Keratinocyte (primary cell): ENCODE data around the gene AHNAK. TPM values are rescaled to one million over a fixed set of nuclear protein-coding genes. Genes with fewer than 3 reads are reported as not detected.

Source experiments
- DNase-seq: peaks from one replicate; pipeline ENCODE4 v3.0.0-alpha.2; 2011; ENCODE audit warnings: low read depth, missing footprints, low spot score
- FAIRE-seq: peaks from 2 replicates; lab custom pipeline; 2011; peaks lifted over from hg19 to GRCh38; lab: Jason Lieb, UNC
- H2AFZ ChIP-seq: 2 replicates; pipeline ENCODE4 v1.6.0; 2012; ENCODE audit warnings: low read length, control low read depth, inconsistent platforms; ENCODE audit not compliant: control insufficient read depth
- H3K27ac ChIP-seq: 2 replicates; pipeline ENCODE4 v1.5.1; 2011; ENCODE audit warnings: low read length; ENCODE audit not compliant: control insufficient read depth, insufficient read depth
- H3K27me3 ChIP-seq: 3 replicates; pipeline ENCODE4 v1.6.0; 2011; ENCODE audit warnings: low read length; ENCODE audit not compliant: control insufficient read depth, insufficient read depth; ENCODE audit errors: extremely low read depth
- H3K36me3 ChIP-seq, 2 experiments: 2 replicates in 1 of 2; 3 replicates in 1 of 2; pipeline ENCODE4 v1.5.1; 2011; ENCODE audit warnings: low read length in 2 of 2, mild to moderate bottlenecking in 1 of 2; ENCODE audit not compliant: control insufficient read depth in 2 of 2, insufficient read depth in 2 of 2; ENCODE audit errors: extremely low read depth in 1 of 2
- H3K4me1 ChIP-seq: 3 replicates; pipeline ENCODE4 v1.5.1; 2011; ENCODE audit warnings: low read length; ENCODE audit not compliant: control insufficient read depth, insufficient read depth; ENCODE audit errors: extremely low read depth
- H3K4me2 ChIP-seq: 3 replicates; pipeline ENCODE4 v1.6.0; 2011; ENCODE audit warnings: low read depth, low read length; ENCODE audit not compliant: control insufficient read depth, insufficient read depth; ENCODE audit errors: extremely low read depth
- H3K4me3 ChIP-seq, 3 experiments: fragments of 200-600 bp in 1 of 3; sonication (generic) in 1 of 3; 2 replicates in 2 of 3; 3 replicates in 1 of 3; pipeline ENCODE4 v1.5.1; 2011 to 2016; ENCODE audit warnings: low read length in 3 of 3, mild to moderate bottlenecking in 3 of 3, control low read depth in 2 of 3, inconsistent platforms in 1 of 3, low read depth in 1 of 3, mixed read lengths in 1 of 3, mixed run types in 1 of 3, moderate library complexity in 1 of 3; ENCODE audit not compliant: control insufficient read depth in 2 of 3, insufficient read depth in 2 of 3; ENCODE audit errors: extremely low read depth in 1 of 3
- H3K79me2 ChIP-seq: 2 replicates; pipeline ENCODE4 v1.6.0; 2012; ENCODE audit warnings: low read length; ENCODE audit not compliant: control insufficient read depth, insufficient read depth
- H3K9ac ChIP-seq: 3 replicates; pipeline ENCODE4 v1.6.0; 2011; ENCODE audit warnings: low read length; ENCODE audit not compliant: control insufficient read depth, insufficient read depth; ENCODE audit errors: extremely low read depth
- H3K9me1 ChIP-seq: 3 replicates; pipeline ENCODE4 v1.6.0; 2011; ENCODE audit warnings: low read length; ENCODE audit not compliant: control insufficient read depth, insufficient read depth; ENCODE audit errors: extremely low read depth
- H3K9me3 ChIP-seq: 2 replicates; pipeline ENCODE4 v1.5.1; 2012; ENCODE audit warnings: low read depth, low read length; ENCODE audit not compliant: control insufficient read depth
- H4K20me1 ChIP-seq: 3 replicates; pipeline ENCODE4 v1.6.0; 2011; ENCODE audit warnings: low read length; ENCODE audit not compliant: control insufficient read depth, insufficient read depth; ENCODE audit errors: extremely low read depth
- EZH2 ChIP-seq: IDR thresholded peaks from one replicate; pipeline ENCODE4 v1.6.1; 2012; ENCODE audit warnings: inconsistent platforms, mild to moderate bottlenecking, low read length, moderate library complexity
- dilution Hi-C: fragments of 300-500 bp; cut with MboI; formaldehyde crosslinking; loops from one replicate; pipeline ENCODE4 v1.7.0; 2020; ENCODE audit warnings: low sequenced_read_pairs; ENCODE audit not compliant: extremely low pct_ligation_motif_present
- polyA plus RNA-seq, 5 experiments: library from polyadenylated mRNA; depleted of rRNA in 3 of 5; stranded (reverse) in 3 of 5; stranded (forward) in 1 of 5; unstranded in 1 of 5; fragments of >200 nt; gene quantifications; 1 replicate in 1 of 5; 2 replicates in 3 of 5; 3 replicates in 1 of 5; pipeline versions ENCODE4 v1.2.1 to v1.2.3, GENCODE V29; 2011 to 2012; ENCODE audit warnings: missing spikeins in 2 of 5, low read depth in 1 of 5, low replicate concordance in 1 of 5
- TF ChIP-seq, protein P1 (sequence below), 3 experiments: IDR thresholded peaks in 1 of 3; conservative IDR thresholded peaks in 1 of 3; optimal IDR thresholded peaks in 1 of 3; 2 replicates in 2 of 3; 3 replicates in 1 of 3; pipeline versions ENCODE3 to v1.5.1; 2011; ENCODE audit warnings: low read length in 3 of 3, mild to moderate bottlenecking in 3 of 3, moderate library complexity in 2 of 3, control low read depth in 1 of 3, inconsistent platforms in 1 of 3; ENCODE audit not compliant: insufficient read depth in 2 of 3; ENCODE audit errors: extremely low read depth in 1 of 3

Gene AHNAK
- polyA plus RNA-seq, 1 donor (not counting 4 experiments of a cell fraction or from before 2014, with no cell fraction given), result 220 TPM

DNA sequence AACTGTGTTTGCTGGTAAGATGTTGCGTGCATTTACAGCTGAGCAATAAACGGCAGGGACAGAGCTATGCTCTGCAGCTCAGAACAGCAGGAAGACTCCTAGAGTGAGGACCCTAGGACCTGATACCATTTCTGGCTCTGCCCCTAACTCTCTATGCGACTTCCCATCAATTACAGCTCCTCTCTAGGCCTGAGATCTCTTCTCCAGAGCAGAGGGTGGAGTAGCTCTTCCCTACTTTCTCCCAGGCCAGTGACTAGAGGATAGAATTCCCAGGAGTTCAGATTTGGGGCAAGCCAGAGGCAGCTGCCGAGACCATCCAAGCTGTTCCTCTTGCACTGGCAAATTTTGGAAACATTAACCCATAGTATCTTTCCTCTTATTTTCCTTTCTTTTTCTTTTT is 140.6 kb downstream of the AHNAK start:
- dilution Hi-C loops, result no loop called here
- no peak overlapping the region for H3K9ac ChIP-seq

DNA sequence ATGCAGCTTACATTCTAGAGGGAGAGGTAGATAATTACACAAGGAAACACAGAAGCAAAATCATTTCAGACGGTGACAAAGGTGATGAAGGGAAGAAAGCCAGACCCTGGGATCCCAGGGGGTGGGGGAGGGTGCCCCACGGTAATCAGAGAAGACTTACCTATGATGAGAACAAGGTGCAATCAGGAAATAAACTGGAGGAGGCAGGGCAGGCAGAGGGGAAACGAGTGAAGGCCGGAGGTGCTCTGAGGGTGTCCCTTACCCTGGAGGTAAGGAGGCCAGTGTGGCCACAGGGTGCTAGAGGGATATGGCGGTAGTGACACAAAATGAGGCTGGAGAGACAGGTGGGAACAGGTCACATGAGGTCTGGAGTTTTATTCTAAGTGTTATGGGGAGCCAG is 141.7 kb downstream of the AHNAK start:
- Histone ChIP-seq H3K4me2 (no peak overlapping the region), H4K20me1 (no peaks in the 10 kb centered on the region), H3K9ac (no peak overlapping the region), H3K9me1 (no peaks in the 10 kb centered on the region), H3K9me3 (no peaks in the 10 kb centered on the region), H3K27ac (no peak overlapping the region), H3K4me1 (no peaks in the 10 kb centered on the region), H3K27me3 (no peaks in the 10 kb centered on the region), H3K4me3 (no peak overlapping the region), H3K79me2 (no peaks in the 10 kb centered on the region), H3K36me3 (no peaks in the 10 kb centered on the region), H2AFZ (no peak overlapping the region)
- TF ChIP-seq EZH2, result no peak
- TF ChIP-seq, protein P1, sequence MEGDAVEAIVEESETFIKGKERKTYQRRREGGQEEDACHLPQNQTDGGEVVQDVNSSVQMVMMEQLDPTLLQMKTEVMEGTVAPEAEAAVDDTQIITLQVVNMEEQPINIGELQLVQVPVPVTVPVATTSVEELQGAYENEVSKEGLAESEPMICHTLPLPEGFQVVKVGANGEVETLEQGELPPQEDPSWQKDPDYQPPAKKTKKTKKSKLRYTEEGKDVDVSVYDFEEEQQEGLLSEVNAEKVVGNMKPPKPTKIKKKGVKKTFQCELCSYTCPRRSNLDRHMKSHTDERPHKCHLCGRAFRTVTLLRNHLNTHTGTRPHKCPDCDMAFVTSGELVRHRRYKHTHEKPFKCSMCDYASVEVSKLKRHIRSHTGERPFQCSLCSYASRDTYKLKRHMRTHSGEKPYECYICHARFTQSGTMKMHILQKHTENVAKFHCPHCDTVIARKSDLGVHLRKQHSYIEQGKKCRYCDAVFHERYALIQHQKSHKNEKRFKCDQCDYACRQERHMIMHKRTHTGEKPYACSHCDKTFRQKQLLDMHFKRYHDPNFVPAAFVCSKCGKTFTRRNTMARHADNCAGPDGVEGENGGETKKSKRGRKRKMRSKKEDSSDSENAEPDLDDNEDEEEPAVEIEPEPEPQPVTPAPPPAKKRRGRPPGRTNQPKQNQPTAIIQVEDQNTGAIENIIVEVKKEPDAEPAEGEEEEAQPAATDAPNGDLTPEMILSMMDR (optimal IDR thresholded peaks at IDR 0.05 in 1 of 3, IDR thresholded peaks at IDR 0.05 in 1 of 3, conservative IDR thresholded peaks at IDR 0.05 in 1 of 3; ENCODE audit: extremely low read depth in 1 of 3, insufficient read depth in 2 of 3, low read length in 3 of 3), result no peak
- dilution Hi-C loops, result no loop called here
- FAIRE-seq (no peak), DNase-seq (no peak)

More for the DNA sequence above, 140.6 kb downstream of the AHNAK start:
- FAIRE-seq, result no peak
- no peaks in the 10 kb centered on the region for H3K9me3 ChIP-seq
- H3K4me1 ChIP-seq, result peaks cover 5% of the 10 kb centered on the region
- no peaks in the 10 kb centered on the region for H3K27me3 ChIP-seq
- H4K20me1 ChIP-seq, result no peaks in the 10 kb centered on the region
- no peaks in the 10 kb centered on the region for H3K79me2 ChIP-seq
- no peak for DNase-seq
- no peak overlapping the region for H3K4me3 ChIP-seq
- no peak overlapping the region for H3K27ac ChIP-seq
- H3K9me1 ChIP-seq, result no peaks in the 10 kb centered on the region
- H3K36me3 ChIP-seq, result no peaks in the 10 kb centered on the region
- TF ChIP-seq, protein P1 (optimal IDR thresholded peaks at IDR 0.05 in 1 of 3, IDR thresholded peaks at IDR 0.05 in 1 of 3, conservative IDR thresholded peaks at IDR 0.05 in 1 of 3; ENCODE audit: extremely low read depth in 1 of 3, insufficient read depth in 2 of 3, low read length in 3 of 3), result no peak
- TF ChIP-seq EZH2, result no peak
- no peak overlapping the region for H3K4me2 ChIP-seq
- no peak overlapping the region for H2AFZ ChIP-seq
